ENCODE data around the gene SEPHS1. TPM values are rescaled to one million over a fixed set of nuclear protein-coding genes. Genes with fewer than 3 reads are reported as not detected.

The SEPHS1 gene
- total RNA-seq, 1 experiment from 2014 or later, result 509 TPM

DNA sequence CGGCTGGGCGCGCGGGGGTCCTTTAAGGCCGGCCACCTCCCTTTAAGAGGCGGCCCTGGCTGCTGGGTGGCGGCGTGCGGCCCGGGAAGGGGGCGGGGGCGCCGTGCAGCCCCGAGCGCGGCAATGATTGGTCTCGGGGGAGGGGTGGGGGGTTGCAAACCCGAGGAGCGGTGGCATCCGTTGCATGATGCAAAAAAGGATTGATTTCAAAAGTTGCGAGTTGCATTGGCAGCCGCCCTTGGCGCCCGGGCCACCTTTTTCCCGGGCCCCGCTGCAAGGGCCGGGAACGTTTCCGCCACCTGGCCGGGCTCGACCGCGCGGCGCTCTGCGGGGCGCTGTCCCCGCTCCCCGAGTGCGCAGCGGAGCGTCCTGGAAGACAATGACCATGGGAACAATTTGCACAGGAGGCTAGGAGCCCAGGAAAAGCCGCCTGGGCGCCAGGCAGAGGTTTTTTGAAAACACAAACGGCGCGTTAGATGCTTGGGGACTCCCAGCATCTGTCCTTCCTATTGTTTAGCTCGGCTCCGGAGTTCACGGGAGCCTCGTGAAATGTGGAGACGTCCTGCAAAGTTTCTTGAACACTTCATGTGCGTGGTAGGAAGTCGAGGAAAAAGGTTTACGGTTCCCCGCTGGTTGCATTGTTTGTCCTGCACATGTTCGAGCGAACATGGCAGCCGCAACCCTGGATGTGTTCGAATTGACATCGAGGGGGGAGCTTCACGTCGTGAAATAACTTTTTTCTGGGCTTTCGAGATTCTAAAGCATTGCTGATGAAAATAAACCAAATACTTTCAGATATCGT lies at the start of gene SEPHS1 (continued):
- TF ChIP-seq, protein P1, sequence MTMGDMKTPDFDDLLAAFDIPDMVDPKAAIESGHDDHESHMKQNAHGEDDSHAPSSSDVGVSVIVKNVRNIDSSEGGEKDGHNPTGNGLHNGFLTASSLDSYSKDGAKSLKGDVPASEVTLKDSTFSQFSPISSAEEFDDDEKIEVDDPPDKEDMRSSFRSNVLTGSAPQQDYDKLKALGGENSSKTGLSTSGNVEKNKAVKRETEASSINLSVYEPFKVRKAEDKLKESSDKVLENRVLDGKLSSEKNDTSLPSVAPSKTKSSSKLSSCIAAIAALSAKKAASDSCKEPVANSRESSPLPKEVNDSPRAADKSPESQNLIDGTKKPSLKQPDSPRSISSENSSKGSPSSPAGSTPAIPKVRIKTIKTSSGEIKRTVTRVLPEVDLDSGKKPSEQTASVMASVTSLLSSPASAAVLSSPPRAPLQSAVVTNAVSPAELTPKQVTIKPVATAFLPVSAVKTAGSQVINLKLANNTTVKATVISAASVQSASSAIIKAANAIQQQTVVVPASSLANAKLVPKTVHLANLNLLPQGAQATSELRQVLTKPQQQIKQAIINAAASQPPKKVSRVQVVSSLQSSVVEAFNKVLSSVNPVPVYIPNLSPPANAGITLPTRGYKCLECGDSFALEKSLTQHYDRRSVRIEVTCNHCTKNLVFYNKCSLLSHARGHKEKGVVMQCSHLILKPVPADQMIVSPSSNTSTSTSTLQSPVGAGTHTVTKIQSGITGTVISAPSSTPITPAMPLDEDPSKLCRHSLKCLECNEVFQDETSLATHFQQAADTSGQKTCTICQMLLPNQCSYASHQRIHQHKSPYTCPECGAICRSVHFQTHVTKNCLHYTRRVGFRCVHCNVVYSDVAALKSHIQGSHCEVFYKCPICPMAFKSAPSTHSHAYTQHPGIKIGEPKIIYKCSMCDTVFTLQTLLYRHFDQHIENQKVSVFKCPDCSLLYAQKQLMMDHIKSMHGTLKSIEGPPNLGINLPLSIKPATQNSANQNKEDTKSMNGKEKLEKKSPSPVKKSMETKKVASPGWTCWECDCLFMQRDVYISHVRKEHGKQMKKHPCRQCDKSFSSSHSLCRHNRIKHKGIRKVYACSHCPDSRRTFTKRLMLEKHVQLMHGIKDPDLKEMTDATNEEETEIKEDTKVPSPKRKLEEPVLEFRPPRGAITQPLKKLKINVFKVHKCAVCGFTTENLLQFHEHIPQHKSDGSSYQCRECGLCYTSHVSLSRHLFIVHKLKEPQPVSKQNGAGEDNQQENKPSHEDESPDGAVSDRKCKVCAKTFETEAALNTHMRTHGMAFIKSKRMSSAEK (CRISPR knock-in tag; IDR thresholded peaks at IDR 0.05; ENCODE audit: borderline replicate concordance), result no peak
- TF ChIP-seq JAZF1 (CRISPR knock-in tag; IDR thresholded peaks at IDR 0.05) (no peak), HMGA2 (CRISPR knock-in tag; IDR thresholded peaks at IDR 0.05) (no peak), ATF3 (CRISPR knock-in tag; conservative IDR thresholded peaks at IDR 0.05) (no peak), TP53 (CRISPR knock-in tag; IDR thresholded peaks at IDR 0.05) (no peak), ATF6 (CRISPR knock-in tag; IDR thresholded peaks at IDR 0.05) (no peak), SMAD4 (CRISPR knock-in tag; IDR thresholded peaks at IDR 0.05) (no peak), FOXP1 (CRISPR knock-in tag; IDR thresholded peaks at IDR 0.05; ENCODE audit: borderline replicate concordance) (peak; percentile 29; the same call in 1 of the 2 replicates), MXD4 (CRISPR knock-in tag; IDR thresholded peaks at IDR 0.05; ENCODE audit: borderline replicate concordance) (no peak), ZNF671 (CRISPR knock-in tag; IDR thresholded peaks at IDR 0.05) (no peak), NR1H2 (CRISPR knock-in tag; IDR thresholded peaks at IDR 0.05) (no peak), NFATC4 (CRISPR knock-in tag; IDR thresholded peaks at IDR 0.05) (no peak), ZNF423 (CRISPR knock-in tag; IDR thresholded peaks at IDR 0.05) (peak; percentile 96), ZNF396 (CRISPR knock-in tag; IDR thresholded peaks at IDR 0.05; ENCODE audit: borderline replicate concordance) (no peak), ELF4 (CRISPR knock-in tag; IDR thresholded peaks at IDR 0.05; ENCODE audit: low read depth) (no peak), CREB1 (CRISPR knock-in tag; IDR thresholded peaks at IDR 0.05) (no peak), RELA (CRISPR knock-in tag; IDR thresholded peaks at IDR 0.05; ENCODE audit: borderline replicate concordance) (no peak), ZNF317 (CRISPR knock-in tag; IDR thresholded peaks at IDR 0.05; ENCODE audit: borderline replicate concordance, low read depth) (no peak), PRRX2 (CRISPR knock-in tag; IDR thresholded peaks at IDR 0.05) (0 out of 2 replicates have a peak, but pooled peaks have one; percentile 34), E2F5 (CRISPR knock-in tag; IDR thresholded peaks at IDR 0.05) (no peak)
- TF ChIP-seq, protein P2, sequence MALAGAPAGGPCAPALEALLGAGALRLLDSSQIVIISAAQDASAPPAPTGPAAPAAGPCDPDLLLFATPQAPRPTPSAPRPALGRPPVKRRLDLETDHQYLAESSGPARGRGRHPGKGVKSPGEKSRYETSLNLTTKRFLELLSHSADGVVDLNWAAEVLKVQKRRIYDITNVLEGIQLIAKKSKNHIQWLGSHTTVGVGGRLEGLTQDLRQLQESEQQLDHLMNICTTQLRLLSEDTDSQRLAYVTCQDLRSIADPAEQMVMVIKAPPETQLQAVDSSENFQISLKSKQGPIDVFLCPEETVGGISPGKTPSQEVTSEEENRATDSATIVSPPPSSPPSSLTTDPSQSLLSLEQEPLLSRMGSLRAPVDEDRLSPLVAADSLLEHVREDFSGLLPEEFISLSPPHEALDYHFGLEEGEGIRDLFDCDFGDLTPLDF (CRISPR knock-in tag; IDR thresholded peaks at IDR 0.05), result no peak
- TF ChIP-seq, protein P3, sequence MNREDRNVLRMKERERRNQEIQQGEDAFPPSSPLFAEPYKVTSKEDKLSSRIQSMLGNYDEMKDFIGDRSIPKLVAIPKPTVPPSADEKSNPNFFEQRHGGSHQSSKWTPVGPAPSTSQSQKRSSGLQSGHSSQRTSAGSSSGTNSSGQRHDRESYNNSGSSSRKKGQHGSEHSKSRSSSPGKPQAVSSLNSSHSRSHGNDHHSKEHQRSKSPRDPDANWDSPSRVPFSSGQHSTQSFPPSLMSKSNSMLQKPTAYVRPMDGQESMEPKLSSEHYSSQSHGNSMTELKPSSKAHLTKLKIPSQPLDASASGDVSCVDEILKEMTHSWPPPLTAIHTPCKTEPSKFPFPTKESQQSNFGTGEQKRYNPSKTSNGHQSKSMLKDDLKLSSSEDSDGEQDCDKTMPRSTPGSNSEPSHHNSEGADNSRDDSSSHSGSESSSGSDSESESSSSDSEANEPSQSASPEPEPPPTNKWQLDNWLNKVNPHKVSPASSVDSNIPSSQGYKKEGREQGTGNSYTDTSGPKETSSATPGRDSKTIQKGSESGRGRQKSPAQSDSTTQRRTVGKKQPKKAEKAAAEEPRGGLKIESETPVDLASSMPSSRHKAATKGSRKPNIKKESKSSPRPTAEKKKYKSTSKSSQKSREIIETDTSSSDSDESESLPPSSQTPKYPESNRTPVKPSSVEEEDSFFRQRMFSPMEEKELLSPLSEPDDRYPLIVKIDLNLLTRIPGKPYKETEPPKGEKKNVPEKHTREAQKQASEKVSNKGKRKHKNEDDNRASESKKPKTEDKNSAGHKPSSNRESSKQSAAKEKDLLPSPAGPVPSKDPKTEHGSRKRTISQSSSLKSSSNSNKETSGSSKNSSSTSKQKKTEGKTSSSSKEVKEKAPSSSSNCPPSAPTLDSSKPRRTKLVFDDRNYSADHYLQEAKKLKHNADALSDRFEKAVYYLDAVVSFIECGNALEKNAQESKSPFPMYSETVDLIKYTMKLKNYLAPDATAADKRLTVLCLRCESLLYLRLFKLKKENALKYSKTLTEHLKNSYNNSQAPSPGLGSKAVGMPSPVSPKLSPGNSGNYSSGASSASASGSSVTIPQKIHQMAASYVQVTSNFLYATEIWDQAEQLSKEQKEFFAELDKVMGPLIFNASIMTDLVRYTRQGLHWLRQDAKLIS (CRISPR knock-in tag; IDR thresholded peaks at IDR 0.05; ENCODE audit: borderline replicate concordance), result peak; percentile 35; the same call in 1 of the 2 replicates
- TF ChIP-seq, protein P4, sequence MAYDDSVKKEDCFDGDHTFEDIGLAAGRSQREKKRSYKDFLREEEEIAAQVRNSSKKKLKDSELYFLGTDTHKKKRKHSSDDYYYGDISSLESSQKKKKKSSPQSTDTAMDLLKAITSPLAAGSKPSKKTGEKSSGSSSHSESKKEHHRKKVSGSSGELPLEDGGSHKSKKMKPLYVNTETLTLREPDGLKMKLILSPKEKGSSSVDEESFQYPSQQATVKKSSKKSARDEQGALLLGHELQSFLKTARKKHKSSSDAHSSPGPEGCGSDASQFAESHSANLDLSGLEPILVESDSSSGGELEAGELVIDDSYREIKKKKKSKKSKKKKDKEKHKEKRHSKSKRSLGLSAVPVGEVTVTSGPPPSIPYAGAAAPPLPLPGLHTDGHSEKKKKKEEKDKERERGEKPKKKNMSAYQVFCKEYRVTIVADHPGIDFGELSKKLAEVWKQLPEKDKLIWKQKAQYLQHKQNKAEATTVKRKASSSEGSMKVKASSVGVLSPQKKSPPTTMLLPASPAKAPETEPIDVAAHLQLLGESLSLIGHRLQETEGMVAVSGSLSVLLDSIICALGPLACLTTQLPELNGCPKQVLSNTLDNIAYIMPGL (CRISPR knock-in tag; IDR thresholded peaks at IDR 0.05), result no peak; the same call in 1 of the 2 replicates
- TF ChIP-seq, protein P5, sequence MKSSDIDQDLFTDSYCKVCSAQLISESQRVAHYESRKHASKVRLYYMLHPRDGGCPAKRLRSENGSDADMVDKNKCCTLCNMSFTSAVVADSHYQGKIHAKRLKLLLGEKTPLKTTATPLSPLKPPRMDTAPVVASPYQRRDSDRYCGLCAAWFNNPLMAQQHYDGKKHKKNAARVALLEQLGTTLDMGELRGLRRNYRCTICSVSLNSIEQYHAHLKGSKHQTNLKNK (CRISPR knock-in tag; IDR thresholded peaks at IDR 0.05), result no peak
